NCI-H187 treated with DMSO at 0.1 percent for 48 hours (cell line): ENCODE data around the gene LRRC8D.

Source experiments
- DNase-seq: peaks from one replicate; lab custom pipeline; 2025; lab: John Stamatoyannopoulos, UW

LRRC8D gene

GRCh38 chr1:89834083-89834704 is 13.4 kb downstream of the LRRC8D start:
- DNase-seq, result no peak

- DNase-seq, result no peak
These were observed 15.6 kb downstream of the LRRC8D start for GRCh38 chr1:89836252-89837035.

- DNase-seq, result no peak
These were observed 16.2 kb downstream of the LRRC8D start for GRCh38 chr1:89837036-89837481.

GRCh38 chr1:89837510-89837909 is 16.7 kb downstream of the LRRC8D start:
- DNase-seq, result no peak

- DNase-seq, result no peak
These were observed 18.7 kb downstream of the LRRC8D start for GRCh38 chr1:89839516-89839915.

DNA sequence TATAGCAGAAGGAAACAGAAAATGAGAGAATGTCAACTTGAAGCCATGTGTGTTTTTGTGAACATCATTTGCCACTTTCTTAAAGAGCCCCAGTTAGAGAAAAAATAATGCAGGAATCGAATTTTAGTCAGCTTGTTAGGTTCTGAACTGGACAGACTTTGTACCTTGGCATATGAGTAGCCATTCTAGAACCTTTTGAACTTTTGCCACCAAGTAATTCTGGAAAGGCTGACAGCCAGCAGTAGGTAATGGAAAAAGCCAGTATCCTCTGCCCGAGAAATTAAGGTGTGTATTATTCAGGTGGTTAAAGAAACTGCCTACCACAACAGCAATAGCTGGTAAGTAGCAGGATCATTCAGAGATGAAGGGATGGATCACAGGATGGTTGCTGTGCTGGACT is 20.7 kb downstream of the LRRC8D start:
- DNase-seq, result no peak

GRCh38 chr1:89842567-89843272 is 21.9 kb downstream of the LRRC8D start:
- DNase-seq, result no peak

DNA sequence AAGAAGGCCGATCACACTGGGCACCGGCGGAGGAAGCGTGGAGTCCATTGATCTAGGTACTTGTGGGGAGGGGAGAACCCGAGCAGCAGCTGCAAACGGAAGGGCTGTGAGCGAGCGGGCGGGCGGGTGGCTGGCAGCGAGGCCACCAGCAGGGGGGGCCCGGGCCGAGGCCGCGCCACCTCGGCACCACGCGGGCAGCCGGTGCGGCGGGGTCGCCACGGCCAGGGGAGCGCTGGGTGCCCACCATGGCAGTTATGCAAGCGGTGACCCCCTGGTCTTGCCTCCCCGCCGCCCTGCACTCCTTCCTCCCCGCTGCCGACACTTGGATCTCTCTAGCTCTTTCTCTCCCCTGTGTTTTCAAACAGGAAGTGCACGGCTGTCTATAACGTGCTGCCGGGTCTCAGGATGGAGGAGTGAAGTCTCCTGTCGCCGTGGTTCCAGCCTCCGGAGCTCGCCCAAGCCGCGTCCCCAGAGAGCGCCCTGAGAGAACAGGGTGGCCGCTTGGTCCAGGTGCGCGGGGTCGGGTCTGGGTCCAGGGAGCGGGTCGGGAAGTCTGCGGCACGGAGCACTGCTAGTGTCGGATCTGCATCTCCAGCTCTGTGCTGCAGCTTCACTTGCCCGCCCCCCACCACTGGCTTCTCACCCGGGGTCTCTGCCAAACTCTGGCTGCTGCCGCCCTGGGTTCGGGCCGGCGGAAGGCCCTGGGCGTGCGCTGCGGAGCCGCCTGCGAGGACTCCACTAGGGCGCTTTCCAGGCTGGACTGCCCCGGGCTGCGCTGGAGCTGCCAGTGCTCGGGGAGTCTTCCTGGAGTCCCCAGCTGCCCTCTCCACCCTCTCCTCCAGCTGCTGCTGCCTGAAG is 22.7 kb downstream of the LRRC8D start:
- no peak for DNase-seq

DNA sequence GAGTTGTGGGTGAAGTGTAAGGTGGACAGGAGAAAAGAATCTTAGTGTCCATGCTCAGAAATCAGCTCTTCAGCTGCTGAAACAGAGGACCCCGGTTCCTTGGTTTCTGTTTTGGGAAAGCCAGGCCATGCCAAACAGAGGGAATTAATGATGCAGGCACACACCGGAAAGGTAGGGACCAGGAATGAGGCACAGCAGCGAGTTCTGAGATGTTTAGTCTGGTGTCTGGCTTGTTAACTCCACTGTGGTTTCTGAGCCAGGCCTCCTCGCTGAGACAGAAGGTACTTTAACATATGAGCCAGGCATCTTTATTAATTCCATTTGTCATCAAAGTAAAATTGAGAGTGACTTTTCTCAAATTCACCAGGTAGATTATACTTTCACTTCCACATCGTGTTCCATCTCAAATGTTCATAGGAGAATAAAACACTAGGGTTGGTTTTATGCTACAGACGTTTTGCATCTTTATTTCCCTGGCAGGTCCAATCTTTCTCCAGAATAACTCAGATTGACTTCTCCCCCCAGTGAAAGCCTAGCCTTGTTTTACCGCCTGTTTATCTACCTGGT is 23.5 kb downstream of the LRRC8D start:
- DNase-seq, result no peak

DNA sequence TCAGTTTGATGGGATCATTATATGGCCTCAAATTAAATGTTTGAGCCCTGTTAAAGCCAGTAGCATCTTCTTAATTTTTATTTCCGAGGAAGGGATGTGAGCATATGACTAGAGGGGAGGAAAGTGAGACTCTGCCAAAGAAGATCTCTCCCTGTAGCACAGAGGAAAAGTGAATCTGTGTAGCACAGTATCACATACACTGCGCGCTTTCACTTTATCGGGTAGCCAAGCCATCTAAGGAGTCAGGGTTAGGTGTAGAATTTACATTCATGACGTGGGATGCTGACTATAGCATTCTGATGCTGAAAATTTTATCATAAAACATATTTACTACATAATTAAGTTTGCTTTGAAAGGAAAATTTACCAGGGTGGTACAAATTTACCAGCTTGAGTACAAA is 24.0 kb downstream of the LRRC8D start:
- no peak for DNase-seq

- DNase-seq, result no peak
These were observed 26.4 kb downstream of the LRRC8D start for GRCh38 chr1:89847191-89847729.

DNA sequence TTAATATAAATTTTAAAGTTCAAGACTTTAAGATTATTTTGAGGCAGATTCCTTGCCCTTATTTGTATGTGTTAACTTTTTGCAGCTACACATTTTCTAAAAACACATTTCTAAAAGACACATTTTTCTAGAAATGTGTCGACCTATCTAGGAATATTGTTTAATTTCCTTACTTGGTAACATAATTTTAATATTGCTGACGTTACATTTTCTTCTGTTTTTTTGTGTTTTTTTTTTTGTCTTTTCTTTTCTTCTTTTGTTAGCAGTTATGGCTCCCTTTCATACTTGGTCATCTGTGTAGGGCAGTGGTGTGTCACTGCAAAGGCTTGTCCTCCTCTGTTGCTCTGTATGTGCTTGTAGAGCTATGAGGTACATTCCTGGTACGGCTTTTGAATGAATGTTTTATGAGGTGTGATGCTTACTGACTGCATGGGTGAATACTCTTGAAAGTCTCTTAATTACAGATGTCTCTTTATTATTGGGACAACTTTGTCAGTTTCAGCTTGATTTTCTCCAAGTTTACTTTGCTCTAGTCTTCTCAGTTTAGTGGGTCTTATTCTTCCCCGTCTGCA is 30.1 kb downstream of the LRRC8D start:
- no peak for DNase-seq

DNA sequence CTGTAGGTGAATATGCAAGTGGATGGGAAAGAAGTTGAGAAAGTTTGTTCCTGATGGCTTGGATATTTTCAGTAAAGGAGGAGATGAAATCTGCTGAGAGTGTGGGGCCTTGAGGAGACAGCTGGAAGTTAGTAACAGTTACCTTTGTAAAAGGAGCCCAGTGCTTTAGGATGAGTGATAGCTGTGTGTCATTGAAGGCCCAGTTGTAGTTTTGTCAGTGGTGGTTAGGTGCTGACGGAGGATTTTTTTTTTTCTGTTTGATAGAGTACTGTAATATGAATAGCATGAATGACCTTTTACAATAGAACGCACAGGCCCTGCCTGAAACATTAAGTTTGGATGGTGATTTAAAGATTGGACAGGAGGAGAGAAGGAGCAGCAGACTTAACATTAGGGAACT is 33.3 kb downstream of the LRRC8D start:
- no peak for DNase-seq

DNA sequence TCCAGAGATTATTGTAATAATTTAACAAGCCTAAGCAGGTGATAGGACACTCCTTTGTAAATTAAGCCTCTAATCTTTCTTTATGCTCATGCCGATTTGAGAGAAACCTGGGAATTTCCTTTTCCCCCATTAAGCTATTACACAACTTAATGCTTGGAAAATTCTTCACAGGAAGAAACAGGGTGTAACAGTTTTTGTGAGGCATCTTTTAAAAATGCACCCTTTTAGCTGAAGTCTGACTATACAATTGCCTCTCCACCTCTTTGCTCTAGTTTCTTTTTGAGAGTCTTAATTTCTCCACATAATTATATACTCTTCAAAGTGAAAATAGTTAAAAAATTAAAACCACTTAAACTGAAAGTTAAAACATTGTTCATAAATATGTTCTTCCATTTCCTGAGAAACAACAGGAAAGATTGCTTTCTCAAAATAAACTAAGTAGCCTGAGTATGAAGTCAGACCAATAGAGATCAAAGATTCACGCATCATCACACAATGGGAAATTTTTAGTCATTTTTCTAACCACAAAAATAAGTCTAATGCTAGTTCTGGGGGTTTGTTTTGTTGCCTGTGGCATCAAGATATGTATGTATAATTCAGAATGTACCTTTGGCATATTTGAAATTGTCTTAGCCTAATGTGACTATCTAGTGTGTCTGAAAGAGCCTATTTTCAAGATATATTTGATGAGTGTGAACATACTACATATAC is 34.7 kb downstream of the LRRC8D start:
- DNase-seq, result no peak

DNA sequence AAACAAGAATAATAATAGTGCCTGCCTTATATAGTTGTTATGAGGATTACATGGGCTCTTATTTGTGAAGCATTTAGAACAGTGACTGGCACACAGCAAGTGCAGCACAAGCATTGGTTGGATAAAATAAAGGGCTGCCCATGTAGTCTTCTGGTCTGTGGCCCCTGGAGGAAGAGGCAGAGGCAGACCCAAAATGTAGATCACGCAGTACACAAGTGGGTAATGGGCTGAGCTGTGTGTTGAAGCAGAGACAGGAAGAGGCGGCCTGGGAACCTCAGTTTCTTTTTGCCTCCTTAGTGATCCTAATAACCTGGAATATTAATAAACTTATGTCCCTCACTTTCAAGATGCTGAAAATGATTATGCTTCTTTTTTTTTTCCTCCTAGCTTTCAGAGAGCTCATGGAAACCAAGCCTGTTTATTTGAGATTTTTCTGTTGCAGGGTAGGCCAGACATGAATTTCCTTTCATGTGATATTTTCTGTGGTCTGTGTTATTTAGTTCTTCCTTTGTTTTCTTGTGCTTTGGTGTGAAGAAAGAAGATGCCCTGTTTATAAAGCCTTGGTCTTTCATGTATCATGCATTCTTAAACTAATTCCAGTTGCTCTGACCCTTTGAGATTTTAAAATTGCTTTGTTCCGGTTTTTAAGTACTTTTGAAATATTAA is 42.5 kb downstream of the LRRC8D start:
- DNase-seq, result no peak

- DNase-seq, result no peak
These were observed 44.9 kb downstream of the LRRC8D start for GRCh38 chr1:89865498-89866382.

- no peak for DNase-seq
These were observed 45.7 kb downstream of the LRRC8D start for GRCh38 chr1:89866568-89866967.

- DNase-seq, result no peak
These were observed 50.2 kb downstream of the LRRC8D start for GRCh38 chr1:89870998-89871397.
